ENCODE measurements around the gene SMURF2. TPM values are rescaled to one million over a fixed set of nuclear protein-coding genes. Genes with fewer than 3 reads are reported as not detected.

SMURF2 gene
- total and polyA plus RNA-seq, 2 of the 4 experiments (the other 2 are of a cell fraction) = 131 to 774 TPM

- Histone ChIP-seq H3K56ac (ENCODE audit: extremely low read depth, insufficient read depth, low read length) (no peak overlapping the region), H3K14ac (replicated peaks; ENCODE audit: low read depth, low read length) (0 out of 2 replicates have a peak overlapping the region, but pooled peaks have one; percentile 12), H3K27ac (ENCODE audit: insufficient read depth, low read length) (peak overlapping the region; percentile 32; the same call in 1 of the 2 replicates), H4K5ac (ENCODE audit: low read depth, low read length) (peak overlapping the region; percentile 29; the same call in 1 of the 2 replicates), H3K4me2 (ENCODE audit: low read depth, low read length) (no peak overlapping the region), H3K9me3 (ENCODE audit: control insufficient read depth, insufficient read depth, low read length) (no peaks in the 10 kb centered on the region), H3K18ac (ENCODE audit: low read depth, low read length) (0 out of 2 replicates have a peak overlapping the region, but pooled peaks have one; percentile 20), H3K27me3 (ENCODE audit: control insufficient read depth, insufficient read depth, low read length) (no peaks in the 10 kb centered on the region), H2BK20ac (ENCODE audit: low read depth, low read length) (no peak overlapping the region), H4K91ac (ENCODE audit: insufficient read depth, low read depth, low read length) (no peak overlapping the region), H3K9me1 (ENCODE audit: insufficient read depth, low read length) (0 out of 2 replicates have a peak, but pooled peaks cover 6% of the 10 kb centered on the region), H3K4me3 (ENCODE audit: insufficient read depth, low read depth, low read length) (no peak overlapping the region), H3K23ac (ENCODE audit: low read depth, low read length) (peak overlapping the region; percentile 60; the same call in 1 of the 2 replicates), H2AK9ac (replicated peaks; ENCODE audit: low read depth, low read length, poor library complexity) (no peak overlapping the region), H3K36me3 (ENCODE audit: control insufficient read depth, insufficient read depth, low read length) (peaks cover 49% of the 10 kb centered on the region), H3K4me1 (ENCODE audit: control insufficient read depth, insufficient read depth, low read length) (peaks cover 5% of the 10 kb centered on the region), H3K4ac (ENCODE audit: low read depth, low read length) (no peak overlapping the region), H3K9ac (ENCODE audit: low read depth, low read length) (no peak overlapping the region), H2BK120ac (ENCODE audit: low read depth, low read length) (no peak overlapping the region), H2BK5ac (ENCODE audit: low read depth, low read length, poor library complexity, severe bottlenecking) (peak overlapping the region; percentile 36), H4K8ac (ENCODE audit: low read depth in 2 of 2, low read length in 2 of 2) (peak overlapping the region in 1 of 2 experiments; percentile 27; a peak in 1 of 4 replicates), H2AFZ (replicated peaks; ENCODE audit: low read length, poor library complexity) (no peak overlapping the region), H4K20me1 (ENCODE audit: insufficient read depth, low read length) (peaks cover 54% of the 10 kb centered on the region), H2AK5ac (ENCODE audit: low read depth, low read length) (no peak overlapping the region), H2BK15ac (ENCODE audit: low read depth, low read length) (no peak overlapping the region), H3K79me1 (ENCODE audit: low read depth in 1 of 2, low read length in 2 of 2) (peaks cover 25 to 45% of the 10 kb centered on the region in 2 experiments)
- TF ChIP-seq MXI1 (IDR thresholded peaks at IDR 0.05; ENCODE audit: borderline replicate concordance, low read depth, low read length) = no peak
- TF ChIP-seq POLR2A (IDR thresholded peaks at IDR 0.05; ENCODE audit: low read depth, low read length) = no peak
- no peak for TF ChIP-seq RFX5 (IDR thresholded peaks at IDR 0.05; ENCODE audit: low read depth, low read length)
- no peak for TF ChIP-seq RAD21 (IDR thresholded peaks at IDR 0.05; ENCODE audit: low read length)
- TF ChIP-seq CHD1 (IDR thresholded peaks at IDR 0.05; ENCODE audit: low read depth, low read length) = no peak
- no peak for TF ChIP-seq BHLHE40 (IDR thresholded peaks at IDR 0.05; ENCODE audit: low read depth, low read length)
- no peak for TF ChIP-seq NFE2L2 (IDR thresholded peaks at IDR 0.05; ENCODE audit: low read depth, low read length)
- TF ChIP-seq, protein P1, sequence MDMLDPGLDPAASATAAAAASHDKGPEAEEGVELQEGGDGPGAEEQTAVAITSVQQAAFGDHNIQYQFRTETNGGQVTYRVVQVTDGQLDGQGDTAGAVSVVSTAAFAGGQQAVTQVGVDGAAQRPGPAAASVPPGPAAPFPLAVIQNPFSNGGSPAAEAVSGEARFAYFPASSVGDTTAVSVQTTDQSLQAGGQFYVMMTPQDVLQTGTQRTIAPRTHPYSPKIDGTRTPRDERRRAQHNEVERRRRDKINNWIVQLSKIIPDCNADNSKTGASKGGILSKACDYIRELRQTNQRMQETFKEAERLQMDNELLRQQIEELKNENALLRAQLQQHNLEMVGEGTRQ (IDR thresholded peaks at IDR 0.05; ENCODE audit: low read depth, low read length) = no peak
- TF ChIP-seq SMC3 (IDR thresholded peaks at IDR 0.05; ENCODE audit: low read depth, low read length) = no peak
- no peak for TF ChIP-seq CEBPB (IDR thresholded peaks at IDR 0.05; ENCODE audit: low read depth, low read length)
- in situ Hi-C loops (cut with MboI; ENCODE audit: low sequenced_read_pairs) (no loop called here), intact Hi-C loops (cut with micrococcal nuclease) (no loop called here), dilution Hi-C loops (cut with HindIII; ENCODE audit: low sequenced_read_pairs, unreplicated experiment) (no loop called here)
- no peak for DNase-seq
- ChIA-PET CTCF (no interaction called here), POLR2A (ENCODE audit: unreplicated experiment) (no interaction called here)
- ATAC-seq (ENCODE audit: low read depth) = peak; percentile 27
- no TSS peak for BruUV-seq (replicated peaks)
Measured at GRCh38 chr17:64554028-64554637, 108.0 kb downstream of the SMURF2 start.

All from IMR-90 (cell line).